Activated CD4-positive, alpha-beta T cell treated with anti-CD3 and anti-CD28 coated beads, Interleukin-2, amount 50 U/mL, for 48 hours (primary cell): Measurements from ENCODE around the gene SEMA4A.
"Not testable (repeated sequence)": the region's sequence is repeated elsewhere in the genome, so short reads cannot be mapped to it uniquely, and the experiment has no call there.

Experiments
- DNase-seq, 2 experiments: peaks; one replicate each; pipeline ENCODE4 v3.0.0-alpha.2; 2020

Gene SEMA4A

DNA sequence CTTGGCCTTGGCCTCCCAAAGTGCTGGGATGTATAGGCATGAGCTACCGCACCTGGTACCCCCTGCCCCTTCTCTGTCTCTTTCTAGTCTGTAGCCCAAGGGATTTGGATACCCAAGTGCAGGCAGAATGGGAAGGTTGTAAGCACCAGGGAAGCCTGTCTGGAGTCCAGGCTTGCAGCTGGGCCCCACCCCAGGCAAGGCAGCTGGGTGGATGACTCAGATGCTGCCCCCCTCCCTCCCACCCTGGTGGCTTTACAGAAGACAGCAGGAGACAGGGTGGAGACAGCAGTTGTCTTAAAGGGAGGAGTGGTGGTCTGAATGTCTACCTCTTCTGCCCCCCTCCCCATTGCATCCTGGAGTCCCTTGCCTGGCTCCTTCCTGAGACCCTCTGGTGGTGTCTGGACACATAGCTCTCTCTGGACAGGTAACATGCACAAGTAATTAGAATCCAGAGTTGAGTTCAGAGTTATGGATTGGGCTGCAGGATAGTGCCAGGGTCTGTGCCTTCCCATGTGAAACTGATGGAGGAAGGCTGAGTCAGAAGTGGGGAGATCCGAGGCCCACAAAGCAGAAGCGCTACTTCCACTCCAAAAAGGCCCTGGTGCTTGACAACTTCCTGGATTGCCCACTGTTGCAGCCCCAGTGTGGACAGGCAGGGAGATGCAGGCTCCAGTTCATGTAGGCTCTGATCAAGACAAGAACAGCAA lies 33.7 kb upstream of the SEMA4A start:
- no peak for DNase-seq

DNA sequence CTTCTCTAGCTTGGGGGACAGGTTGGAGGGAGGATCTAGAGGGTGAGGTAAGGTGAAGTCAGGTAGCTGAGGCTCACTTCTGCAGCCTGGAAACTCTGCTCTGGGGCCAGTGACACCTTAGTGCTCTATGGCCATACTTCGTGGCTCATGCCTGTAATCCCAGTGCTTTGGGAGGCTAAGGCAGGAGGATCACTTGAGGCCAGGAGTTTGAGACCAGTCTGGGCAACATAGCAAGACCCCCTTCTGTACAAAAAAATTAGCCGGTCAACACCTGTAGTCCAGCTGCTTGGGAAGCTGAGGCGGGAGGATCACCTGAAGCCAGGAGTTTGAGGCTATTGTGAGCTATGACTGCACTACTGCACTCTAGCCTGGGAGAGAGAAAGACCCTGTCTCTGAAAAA lies 33.1 kb upstream of the SEMA4A start:
- no peak for DNase-seq

DNA sequence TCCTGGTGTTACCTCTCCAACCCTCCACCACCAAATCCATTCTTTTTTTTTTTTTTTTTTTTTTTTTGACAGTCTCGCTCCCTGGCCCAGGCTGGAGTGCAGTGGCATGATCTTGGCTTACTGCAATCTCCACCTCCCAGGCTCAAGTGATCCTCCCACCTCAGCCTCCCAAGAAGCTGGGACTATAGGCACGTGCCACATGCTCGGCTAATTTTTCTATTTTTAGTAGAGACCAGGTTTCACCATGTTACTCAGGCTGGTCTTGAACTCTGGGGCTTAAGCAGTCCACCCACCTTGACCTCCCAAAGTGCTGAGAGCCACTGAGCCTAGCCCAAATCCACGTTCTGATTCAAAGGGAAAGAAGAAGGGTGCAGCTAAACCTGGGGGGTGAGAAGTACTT lies 32.4 kb upstream of the SEMA4A start:
- not testable (repeated sequence) for DNase-seq

DNA sequence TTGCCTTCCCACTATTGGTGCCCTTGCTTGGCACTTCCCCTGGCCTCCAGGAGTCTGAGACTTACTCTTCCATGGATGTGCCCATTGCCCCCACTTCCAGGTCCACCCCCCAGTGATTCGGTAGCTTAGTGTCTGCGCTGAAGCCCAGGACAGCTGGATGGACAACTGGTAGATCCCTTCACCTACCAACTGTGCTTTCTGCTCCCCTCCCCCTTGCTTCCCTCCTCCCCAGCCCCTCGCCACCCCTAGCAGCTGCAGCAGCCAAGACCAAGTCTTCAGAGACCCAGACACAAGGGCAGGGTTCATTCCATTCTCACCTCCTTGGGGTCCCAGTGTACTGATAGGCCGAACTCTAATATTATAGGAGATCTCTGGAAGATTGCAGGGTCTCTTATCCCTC lies 31.9 kb upstream of the SEMA4A start:
- DNase-seq = no peak

DNA sequence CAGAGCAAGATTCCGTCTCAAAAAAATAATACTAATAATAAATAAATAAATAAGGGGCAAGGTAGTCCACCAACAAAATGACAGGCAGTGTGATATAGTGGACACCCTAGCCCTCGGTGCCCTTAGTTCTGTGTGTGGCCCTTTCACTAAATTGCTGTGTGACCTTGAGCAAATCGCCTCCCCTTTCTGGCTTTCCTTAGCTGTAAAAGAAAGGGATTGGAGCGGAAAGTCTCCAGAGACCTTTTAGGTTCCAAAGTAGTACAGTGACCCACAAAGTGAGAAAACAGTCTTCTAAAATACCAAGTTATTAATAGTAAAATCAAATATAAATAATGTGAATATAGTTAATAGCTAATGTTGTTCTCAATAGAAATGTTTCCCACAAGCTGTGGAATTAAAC lies 31.3 kb upstream of the SEMA4A start:
- DNase-seq = no peak

DNA sequence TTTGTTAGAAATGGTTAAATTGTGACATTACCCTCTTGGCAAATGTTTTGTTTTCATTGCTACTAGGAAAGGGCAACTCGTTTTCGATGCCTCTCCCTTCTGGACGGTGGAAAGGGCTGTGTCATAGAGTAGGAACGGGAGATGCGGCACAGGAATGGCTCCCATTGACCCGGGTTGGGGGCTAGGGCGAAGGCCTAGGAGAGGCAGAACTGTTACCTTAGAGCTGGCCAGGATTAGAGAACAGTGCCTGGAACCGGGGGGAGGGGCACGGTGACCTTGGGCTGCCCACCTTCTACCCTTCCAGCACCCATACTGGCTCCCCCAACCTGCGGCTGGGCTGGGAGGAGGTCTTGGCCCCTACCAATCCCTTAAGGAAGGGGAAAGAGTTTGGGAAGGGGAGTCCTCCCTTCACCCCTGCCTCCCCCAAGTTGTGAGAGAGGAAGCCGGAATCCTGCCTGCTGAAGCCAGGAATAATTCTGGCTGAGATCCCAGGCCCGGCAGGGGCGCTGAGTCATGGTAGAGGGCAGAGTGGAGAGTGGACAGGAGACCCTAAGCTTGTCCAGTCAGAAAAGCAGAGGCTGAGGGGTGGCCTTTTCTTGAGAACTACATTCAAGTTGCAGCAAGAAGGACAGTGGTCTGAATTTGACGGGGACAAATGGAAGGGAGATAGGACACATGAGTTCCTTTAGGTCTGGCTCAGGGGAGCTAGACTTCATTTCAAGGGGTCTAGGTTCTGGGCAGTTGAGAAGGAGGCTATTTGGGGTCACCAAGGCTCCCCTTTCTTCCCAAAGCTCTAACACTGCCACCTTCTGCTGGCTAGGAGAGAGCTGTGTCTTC lies 30.6 kb upstream of the SEMA4A start:
- DNase-seq = no peak

DNA sequence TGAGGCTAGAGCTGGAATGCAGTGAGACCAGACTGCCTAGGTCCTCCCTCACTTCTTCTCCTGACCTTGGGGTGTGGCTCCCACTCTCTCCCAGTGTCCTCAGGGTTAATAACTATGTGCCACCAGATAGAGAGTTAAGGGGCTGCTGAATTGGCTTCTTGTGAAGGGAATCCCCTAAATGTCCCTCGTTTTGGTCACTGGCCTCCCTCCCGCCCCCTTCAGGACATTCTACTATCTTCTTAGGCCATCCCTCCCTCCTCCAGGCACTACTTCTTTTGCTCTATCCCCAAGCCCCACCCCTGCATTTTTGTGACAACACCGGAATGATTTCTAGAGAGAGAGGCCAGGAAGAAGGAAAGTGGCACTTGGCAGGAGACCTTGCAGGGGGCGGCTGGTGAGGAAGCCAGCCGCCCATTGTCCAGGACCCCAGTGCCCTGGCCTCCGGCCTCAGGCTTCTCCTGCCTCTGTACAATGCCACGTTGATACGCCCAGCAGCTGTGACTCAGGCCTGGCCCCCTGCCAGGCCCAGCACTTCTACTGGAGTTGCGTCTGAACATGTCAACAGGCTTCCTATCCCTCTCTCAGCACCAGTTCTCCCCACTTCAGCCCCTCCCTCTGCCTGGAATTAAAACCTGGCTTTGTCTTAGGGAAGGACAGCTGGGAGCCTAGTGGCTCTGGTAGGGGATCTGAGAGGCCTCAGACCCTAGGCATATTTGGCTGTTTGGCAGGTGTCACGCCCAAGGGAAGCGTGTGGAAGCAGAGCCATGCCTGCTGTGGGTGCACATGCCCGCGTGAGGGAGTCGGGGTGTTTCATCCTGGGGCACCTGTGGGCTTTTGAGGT lies 29.8 kb upstream of the SEMA4A start:
- peak; percentile 71 to 76 for DNase-seq

DNA sequence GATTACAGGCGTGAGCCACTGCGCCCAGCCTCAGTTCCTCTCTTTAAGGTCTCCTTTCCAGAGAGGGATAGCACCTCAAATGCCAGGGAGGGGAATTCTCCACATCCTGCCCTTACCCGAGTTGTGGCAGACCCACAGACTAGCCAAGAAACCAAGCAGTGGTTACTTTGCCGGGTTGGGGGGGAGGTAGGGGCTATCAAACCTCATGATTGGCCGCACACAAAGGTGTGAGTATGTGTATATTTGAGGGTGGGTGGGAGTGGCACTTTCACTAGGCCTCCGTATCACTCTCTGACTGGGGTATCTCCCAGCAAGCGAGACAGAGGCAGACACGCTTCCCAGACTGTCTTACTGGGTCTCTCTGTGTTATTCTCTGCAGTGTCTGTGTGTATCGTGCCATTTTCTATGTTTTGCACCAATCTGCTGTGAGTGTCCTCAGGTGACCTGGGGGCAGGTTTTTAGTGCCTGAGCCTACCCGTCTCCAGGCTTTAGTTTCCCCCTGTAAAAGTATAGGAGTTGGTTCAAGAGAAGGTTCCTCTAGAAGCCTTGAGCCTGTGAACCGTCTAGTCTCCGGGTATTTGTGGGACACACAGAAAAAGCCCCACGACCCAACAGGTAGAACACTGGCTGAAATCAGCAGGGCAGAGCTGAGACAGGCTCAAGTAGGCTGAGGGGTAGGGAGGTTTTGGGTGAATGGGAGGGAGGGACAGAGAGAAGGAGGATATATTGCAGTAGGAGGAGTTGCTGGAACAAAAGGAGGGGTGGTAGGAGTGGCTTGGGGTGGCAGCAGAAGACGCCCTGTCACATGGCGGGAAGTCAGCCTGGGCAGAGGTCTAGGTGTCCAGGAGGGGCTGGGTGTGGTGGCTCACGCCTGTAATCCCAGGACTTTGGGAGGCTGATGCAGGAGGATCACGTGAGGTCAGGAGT lies 28.6 kb upstream of the SEMA4A start:
- DNase-seq = peak in 1 of 2 experiments; percentile 45

DNA sequence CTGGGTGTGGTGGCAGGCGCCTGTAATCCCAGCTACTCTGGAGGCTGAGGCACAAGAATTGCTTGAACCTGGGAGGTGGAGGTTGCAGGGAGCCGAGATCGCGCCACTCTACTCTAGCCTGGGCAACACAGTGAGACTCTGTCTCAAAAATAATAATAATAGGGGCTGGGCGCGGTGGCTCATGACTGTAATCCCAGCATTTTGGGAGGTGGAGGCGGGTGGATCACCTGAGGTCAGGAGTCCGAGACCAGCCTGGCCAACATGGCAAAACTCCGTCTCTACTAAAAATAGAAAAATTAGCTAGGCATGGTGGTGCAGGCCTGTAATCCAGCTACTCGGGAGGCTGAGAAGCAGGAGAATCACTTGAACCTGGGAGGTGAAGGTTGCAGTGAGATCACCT lies 27.8 kb upstream of the SEMA4A start:
- DNase-seq = not testable (repeated sequence)

DNA sequence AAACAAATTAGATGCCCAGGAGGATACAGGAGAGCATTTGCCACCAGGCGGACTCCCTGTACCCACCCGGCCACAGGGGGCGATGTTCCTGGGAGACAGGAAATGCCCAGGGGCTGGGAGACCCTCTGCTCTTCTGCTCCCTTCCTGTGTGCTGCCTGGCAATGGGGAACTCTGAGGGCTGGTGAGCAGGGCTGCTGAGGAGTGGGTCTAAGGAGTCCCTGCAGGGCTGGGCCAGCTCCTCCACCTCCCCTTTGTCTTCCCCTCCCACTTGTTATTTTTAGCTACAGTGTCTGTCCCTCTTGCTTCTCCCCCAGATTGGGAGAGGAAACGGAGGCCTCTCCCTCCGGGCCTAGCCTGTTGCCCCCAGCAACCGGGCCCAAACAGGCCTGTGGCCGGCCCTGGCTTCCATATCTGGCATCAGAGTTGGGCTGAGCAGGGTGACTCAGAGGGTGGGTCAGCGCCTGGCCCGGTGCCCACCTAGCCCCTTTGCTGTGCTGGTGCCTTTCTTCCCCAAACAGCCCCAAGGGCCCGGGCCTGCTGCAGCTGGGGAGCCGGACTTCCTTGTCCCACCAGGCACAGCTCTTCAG lies 27.2 kb upstream of the SEMA4A start:
- peak; percentile 57 to 70 for DNase-seq

DNA sequence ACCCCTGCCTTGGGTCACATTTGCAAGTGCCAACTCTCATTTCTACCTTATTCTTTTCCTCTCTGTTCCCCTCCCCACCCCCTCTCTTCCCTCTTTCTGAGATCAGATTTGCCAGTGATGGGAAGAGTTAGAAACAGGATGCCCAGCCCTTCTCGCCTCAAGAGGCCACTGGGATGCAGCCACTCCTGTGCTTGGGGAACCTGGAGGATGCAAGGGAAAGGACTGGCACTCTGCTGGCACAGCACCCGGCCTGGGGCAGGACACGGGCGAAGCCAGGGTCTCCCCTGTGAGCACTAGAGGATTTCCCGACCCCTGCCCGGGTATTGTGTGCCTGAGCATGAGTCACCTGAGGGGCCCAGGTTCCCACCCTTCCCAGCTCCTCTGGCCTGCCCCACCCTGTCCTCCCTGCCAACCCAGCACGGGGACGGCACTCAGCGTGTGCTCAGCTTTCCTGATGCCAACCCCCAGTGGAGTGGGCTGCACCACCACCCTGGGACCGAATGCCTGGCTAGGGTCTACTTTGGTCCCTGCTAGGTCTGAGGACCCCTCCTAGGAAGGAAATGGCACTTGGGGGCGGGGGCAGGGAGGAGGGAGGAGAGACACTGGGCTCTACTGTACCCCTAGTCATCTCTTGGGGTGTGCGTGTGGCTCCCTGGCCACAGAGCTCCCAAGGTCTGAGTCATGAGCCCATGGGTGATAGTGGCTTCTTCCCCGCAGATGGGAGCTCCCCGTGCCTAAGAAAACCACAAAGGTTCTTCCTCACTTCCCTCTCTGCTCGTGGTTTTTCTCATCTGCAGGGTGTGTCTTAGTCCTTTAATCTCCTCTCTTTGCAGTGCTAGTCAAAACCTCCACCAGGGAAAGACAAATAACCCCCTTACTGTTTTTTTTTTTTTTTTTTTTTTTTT lies 26.5 kb upstream of the SEMA4A start:
- DNase-seq = peak; percentile 84 to 89

DNA sequence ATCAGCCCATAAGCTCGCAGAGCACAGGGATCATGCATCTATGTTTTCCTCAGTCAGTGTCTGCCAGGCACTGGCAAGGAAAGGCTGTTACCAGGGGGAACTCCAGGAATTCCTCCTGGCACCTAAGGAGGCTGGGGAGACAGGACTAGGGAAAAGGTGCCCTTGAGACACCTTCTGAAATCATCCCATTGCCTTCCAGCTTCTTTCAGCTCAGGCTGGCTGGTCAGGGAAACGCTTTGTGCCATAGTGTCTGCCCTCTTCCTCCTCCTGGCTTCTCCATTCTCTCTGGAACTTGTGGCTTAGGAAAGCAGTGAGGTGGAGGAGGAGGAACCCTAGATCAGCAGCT lies 25.1 kb upstream of the SEMA4A start:
- no peak for DNase-seq

DNA sequence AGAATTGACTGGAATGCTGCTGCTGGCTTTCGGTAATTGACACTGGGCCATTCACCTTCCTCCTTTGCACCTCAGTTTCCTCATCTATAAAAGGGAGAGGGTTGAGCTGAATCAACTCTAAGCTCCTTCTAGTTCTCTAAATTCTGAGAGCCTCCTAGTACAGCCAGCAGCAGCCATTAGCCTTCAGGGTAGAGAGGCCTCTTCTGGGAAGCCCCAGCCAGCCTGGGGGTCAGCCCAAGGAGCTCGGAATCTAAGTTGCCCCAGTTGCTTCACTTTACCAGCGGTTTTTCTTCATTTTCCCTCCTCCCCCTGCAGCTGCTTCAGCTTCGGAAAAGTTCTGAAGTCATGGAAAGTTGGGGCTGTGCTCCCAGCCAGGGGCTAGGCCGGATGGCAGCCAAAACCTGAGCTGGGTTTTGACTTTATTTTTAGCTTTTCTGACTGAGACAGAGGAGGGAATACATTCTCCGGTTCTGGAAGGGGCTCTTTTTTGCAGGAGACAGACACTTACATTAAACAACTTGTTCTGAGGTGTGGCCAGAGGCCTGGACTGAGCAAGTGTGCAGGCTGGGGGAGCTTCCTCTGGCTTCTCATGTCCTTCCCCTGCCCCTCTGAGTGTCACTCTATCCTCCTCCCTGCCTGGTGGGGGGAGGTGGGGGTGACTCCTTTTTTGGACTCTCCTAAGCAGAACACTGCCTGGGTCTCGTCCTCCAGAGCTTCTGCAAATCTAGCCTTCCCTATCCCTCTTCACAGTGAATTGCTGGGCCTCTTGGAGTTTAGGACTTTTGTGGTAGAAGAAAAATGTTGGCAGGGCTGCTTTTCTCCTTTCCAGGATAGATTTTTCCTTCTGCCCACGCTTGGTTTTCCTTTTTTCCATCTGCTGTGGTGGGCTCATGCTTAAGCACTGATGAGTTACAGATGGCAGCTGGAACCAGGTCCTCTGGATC lies 24.5 kb upstream of the SEMA4A start:
- DNase-seq = no peak

DNA sequence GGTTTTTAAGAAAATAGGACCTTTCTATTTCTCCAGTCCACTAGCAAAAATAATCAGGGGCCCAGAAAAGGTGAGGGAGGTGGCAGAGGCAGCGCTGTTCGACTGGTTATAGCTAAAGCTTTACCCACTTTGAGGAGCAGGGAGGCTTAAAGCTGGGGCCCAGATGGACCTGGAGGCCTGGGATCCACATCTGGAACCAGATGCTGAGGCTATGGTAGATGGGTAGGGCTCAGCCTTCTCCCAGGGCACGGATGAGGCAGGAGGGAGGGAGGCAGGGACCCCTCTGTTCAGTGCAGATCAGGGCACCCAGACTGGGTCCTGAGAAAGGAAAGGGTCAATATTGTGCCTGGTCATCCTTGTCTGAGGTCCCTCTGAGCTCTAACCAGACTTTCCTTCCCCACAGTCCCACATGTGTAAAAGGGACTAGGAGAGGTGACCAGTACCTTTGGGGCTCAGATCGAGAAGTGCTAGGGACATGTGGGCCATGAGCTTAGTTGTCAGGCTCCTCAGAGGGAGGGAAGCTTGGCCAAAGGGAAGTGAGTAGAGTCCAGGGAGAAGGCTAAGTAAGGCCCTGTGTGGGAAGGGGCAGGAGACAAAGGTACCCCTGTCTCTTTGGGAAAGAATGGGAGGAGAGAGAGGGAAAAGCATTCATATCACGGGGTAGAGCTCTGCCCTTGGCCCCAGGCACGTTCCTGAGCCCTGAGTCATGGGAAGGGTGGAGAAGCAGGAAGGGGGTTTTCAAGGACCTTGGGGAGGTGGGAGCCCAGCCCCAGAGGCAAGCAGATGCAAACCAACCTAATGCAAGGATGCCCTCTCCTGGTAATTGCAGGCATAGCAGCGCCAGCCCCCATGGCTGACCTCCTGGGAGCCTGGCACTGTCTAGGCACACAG lies 23.5 kb upstream of the SEMA4A start:
- peak; percentile 88 to 93 for DNase-seq

DNA sequence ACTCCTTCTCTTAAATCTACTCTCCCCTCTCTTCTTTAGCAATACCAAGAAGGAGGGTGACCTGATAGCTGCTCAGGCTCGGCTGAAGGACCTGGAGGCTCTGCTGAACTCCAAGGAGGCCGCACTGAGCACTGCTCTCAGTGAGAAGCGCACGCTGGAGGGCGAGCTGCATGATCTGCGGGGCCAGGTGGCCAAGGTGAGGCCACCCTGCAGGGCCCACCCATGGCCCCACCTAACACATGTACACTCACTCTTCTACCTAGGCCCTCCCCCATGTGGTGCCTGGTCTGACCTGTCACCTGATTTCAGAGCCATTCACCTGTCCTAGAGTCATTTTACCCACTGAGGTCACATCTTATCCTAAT lies 22.8 kb upstream of the SEMA4A start:
- no peak for DNase-seq

DNA sequence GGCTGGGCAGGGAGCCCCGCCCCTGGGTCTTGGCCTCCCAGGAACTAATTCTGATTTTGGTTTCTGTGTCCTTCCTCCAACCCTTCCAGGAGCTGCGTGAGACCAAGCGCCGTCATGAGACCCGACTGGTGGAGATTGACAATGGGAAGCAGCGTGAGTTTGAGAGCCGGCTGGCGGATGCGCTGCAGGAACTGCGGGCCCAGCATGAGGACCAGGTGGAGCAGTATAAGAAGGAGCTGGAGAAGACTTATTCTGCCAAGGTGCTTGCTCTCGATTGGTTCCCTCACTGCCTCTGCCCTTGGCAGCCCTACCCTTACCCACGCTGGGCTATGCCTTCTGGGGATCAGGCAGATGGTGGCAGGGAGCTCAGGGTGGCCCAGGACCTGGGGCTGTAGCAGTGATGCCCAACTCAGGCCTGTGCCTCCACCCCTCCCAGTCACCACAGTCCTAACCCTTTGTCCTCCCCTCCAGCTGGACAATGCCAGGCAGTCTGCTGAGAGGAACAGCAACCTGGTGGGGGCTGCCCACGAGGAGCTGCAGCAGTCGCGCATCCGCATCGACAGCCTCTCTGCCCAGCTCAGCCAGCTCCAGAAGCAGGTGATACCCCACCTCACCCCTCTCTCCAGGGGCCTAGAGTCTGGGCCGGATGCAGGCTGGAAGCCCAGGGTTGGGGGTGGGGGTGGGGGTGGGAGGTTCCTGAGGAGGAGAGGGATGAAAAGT lies 18.5 kb upstream of the SEMA4A start:
- DNase-seq = no peak

DNA sequence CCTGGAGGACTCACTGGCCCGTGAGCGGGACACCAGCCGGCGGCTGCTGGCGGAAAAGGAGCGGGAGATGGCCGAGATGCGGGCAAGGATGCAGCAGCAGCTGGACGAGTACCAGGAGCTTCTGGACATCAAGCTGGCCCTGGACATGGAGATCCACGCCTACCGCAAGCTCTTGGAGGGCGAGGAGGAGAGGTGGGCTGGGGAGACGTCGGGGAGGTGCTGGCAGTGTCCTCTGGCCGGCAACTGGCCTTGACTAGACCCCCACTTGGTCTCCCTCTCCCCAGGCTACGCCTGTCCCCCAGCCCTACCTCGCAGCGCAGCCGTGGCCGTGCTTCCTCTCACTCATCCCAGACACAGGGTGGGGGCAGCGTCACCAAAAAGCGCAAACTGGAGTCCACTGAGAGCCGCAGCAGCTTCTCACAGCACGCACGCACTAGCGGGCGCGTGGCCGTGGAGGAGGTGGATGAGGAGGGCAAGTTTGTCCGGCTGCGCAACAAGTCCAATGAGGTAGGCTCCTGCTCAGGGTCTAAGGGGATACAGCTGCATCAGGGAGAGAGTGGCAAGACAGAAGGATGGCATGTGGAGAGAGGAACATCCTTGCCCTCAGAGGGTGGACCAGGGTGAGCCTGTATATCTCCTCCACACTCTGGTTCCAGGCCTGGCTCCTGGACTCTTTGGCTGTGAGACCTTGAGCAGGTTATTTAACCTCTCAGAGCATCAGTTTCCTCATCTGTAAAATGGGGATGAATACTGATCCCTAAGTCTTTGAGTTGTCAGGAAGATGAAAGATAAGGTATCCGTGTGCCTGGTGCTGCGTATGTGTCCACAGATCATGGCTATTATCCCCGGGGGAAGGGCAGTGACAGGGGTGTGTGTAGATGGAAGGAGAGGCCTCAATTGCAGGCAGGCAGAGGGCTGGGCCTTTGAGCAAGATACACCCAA lies 17.2 kb upstream of the SEMA4A start:
- DNase-seq = no peak
